Activated CD8-positive, alpha-beta memory T cell treated with anti-CD3 and anti-CD28 coated beads for 48 hours (primary cell): ENCODE results near the gene STBD1.
"Not testable (repeated sequence)": the region's sequence is repeated elsewhere in the genome, so short reads cannot be mapped to it uniquely, and the experiment has no call there.

Experiments
- DNase-seq, 3 experiments: peaks; one replicate each; pipeline ENCODE4 v3.0.0-alpha.2; 2020; ENCODE audit warnings: low read depth in 2 of 3, low spot score in 2 of 3

The STBD1 gene

DNA sequence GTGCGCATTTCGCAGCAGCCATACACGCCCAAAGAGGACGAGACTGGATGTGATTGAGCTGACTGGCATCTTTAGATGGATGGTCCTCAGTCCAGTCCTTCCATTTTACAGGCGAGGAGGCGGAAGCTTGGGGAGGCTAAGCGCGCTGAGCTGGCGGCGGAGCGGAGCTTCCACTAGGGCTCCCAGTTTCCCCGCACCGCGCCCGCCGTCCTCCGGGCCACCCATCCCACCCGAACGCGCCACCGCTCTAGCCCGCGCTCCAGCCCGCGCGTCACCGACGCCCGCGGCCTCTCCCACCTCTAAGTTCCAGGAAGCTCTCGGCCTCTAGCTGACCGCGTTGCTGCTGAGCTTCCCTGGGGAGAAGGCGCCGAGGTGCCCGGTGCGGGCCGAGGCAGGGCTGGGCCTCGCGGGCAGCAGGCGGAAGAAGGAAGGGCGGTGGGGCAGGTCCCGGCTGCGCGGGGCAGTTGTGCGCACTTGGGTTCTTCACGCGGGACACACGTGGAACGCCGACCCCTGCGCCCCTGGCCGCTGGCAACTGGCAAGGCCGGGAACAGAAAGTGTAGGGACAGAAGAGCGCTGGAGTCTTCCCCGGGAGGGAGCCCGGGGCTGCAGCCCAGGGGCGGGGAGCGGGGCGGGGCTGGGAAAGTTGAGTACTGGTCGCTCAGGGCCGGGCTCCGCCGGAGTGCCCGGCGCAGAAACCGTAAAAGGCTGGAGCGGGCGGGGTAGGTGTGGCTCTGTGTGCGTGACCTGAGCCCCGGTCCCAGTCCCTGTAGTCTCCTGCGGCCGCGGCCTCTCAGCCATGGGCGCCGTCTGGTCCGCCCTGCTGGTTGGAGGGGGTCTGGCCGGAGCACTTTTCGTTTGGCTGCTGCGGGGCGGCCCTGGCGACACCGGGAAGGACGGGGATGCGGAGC lies at the start of gene STBD1:
Gene STBD1, plus strand, starts transcription at position 763 of the 911 bp plus-strand sequence. Its CDS starts 37 bp downstream, at position 800.
- peak in 2 of 3 experiments; percentile 5 to 7 for DNase-seq

- no peak for DNase-seq
Measured at GRCh38 chr4:76256968-76257367, 49.6 kb upstream of the STBD1 start.

DNA sequence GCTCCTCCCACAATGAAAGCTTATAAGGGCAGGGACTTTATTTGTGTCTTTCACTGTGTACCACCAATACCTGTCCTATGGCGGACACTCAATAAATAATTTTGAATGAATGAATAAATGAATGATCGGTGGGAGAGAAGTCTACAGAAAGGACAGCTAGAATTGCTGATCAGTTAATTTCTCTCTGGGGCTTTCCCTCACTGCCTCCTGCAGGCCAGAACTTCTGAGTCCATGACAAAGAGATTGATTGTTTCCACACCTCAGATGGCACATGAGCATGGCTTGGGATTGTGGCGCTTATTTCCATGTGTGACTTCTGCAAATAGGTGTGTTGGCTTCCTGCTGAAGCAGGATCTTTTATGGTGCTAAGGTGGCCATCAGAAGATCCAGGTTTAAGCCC lies 48.7 kb upstream of the STBD1 start:
- no peak for DNase-seq

DNA sequence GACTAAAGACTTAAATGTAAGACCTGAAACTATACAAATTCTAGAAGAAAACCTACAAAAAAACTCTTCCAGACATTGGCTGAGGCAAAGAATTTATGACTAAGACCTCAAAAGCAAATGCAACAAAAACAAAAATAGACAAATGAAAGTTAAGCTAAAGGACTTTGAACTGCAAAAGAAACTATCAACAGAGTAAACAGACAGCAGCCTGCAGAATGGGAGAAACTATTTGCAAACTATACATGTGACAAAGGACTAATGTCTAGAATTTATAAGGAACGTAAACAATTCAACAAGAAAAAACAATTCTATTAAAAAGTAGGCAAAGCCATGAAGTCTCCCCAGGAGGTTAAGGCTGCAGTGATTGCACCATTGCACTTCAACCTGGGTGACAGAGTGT lies 46.0 kb upstream of the STBD1 start:
- no peak for DNase-seq

- no peak for DNase-seq
Measured at GRCh38 chr4:76265631-76266218, 40.8 kb upstream of the STBD1 start.

- DNase-seq = no peak
Measured at GRCh38 chr4:76266627-76267026, 39.9 kb upstream of the STBD1 start.

- no peak for DNase-seq
Measured at GRCh38 chr4:76267811-76268210, 38.7 kb upstream of the STBD1 start.

DNA sequence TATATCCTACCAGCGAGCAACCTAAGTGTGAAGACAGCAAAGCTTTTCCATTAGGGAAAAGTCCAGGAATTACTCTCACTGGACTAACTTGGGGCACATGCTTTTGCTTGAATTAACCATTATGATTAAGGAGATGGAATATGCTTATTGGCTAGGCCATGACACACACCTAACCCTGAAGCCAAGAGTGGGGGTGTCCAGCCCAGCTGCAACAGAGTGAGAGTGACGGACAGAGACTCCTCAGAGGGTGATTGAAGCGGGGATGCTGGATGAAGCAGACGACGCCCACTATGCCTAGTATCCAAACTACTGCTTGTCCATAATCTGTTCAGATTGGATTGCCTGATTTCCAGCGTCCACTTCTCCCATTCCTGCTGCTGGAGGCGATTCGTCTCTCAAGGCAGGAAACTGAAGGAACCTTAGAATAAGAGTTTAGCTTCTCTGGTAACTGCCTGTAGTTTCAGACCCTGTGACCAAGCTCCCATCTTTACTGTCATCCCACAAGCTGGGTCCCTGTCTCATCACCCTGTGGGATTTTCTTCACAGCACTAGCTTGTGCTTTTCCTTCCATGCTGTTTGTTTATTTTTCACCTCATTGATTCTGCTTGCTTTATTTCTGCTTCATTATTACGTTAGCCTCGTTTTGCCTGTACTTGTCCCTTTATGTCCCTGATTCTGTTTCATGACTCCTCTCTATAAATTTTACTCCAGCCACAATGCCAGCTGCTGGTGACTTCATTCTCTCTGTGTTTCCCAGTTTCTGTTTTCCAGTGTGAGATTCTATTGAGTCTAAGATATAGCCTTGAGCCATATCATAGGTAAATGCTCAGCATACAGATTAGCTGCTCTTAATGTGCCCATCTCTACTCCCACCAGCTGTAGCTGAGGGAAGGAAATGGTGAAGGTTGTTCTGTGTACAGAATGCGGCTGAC lies 36.0 kb upstream of the STBD1 start:
- no peak for DNase-seq

GRCh38 chr4:76271248-76271647 lies 35.3 kb upstream of the STBD1 start:
- no peak for DNase-seq

DNA sequence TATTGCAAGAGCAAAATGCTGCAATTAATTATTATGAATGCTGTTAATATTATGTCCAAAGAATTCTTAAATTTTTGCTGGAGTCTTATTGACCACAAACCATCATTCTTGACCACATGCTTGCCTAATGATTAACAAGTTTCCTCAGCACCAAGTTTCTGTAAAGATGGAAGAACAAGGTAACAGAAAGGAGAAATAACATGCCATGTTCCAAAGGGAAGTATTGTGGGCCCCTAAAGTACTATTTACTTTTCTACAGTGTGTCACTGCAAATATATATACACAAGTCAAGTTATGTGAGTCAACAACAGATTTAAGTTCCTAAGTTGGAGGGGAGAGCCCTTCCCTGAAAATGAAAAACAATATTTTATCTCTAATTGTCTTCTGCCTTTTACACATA lies 34.5 kb upstream of the STBD1 start:
- no peak for DNase-seq

- no peak for DNase-seq
Measured at GRCh38 chr4:76272582-76272981, 34.0 kb upstream of the STBD1 start.

DNA sequence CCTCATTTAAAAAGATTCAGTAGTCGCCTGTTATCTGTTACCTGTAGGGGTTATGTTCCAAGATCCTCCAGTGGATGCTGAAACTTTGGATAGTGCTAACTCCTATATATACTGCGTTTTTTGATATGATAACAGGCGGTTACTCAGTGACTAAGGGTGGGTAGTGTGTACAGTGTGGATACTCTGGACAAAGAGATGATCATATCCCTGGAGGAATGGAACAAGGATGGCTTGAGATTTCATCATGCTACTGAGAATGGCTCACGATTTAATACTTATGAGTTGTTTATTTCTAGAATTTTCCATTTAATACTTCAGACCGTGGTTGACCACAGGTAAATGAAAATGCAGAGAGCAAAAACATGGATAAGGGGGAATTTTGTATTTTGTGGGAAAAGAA lies 33.5 kb upstream of the STBD1 start:
- no peak for DNase-seq

GRCh38 chr4:76275486-76276124 lies 30.9 kb upstream of the STBD1 start:
- no peak for DNase-seq

DNA sequence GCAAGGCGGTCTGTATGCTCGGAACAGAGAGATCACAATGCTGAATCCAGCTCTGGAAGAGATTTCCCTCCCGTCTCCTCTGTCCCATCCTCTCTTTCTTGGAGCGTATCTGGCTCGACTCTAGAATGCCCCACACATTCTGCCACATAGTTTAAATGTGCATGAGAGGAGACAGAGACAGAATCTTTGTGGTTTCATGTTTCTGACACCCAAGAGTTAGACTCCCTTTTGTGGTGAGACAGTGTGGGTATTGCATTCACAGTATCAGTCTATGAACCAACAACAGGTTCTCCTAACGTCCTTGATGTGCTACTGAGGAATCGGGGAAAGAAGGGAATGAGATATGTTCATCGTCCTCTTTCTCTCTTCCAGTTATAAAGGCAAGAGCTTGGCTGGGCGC lies 29.7 kb upstream of the STBD1 start:
- DNase-seq = no peak

GRCh38 chr4:76277667-76278066 lies 28.9 kb upstream of the STBD1 start:
- no peak for DNase-seq

DNA sequence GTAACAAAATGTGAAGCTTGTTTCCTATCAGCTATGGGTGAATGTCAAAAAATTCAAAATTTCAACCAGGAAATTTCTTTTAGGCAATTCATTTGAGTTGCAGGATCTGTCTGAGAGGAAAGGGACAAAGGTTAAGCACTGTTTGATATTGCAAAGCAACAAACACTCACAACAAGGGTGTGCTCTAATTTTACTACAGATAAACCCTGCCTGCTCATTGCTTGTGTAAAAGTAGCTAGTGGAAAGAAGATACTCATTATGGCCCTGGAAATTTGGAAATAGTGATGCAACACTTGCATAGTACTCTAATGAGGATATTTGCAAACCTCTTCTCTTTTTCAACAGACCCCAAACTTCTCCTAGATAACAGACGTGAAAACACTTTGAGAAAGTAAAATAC lies 27.9 kb upstream of the STBD1 start:
- no peak for DNase-seq

GRCh38 chr4:76279462-76279861 lies 27.1 kb upstream of the STBD1 start:
- DNase-seq = no peak

DNA sequence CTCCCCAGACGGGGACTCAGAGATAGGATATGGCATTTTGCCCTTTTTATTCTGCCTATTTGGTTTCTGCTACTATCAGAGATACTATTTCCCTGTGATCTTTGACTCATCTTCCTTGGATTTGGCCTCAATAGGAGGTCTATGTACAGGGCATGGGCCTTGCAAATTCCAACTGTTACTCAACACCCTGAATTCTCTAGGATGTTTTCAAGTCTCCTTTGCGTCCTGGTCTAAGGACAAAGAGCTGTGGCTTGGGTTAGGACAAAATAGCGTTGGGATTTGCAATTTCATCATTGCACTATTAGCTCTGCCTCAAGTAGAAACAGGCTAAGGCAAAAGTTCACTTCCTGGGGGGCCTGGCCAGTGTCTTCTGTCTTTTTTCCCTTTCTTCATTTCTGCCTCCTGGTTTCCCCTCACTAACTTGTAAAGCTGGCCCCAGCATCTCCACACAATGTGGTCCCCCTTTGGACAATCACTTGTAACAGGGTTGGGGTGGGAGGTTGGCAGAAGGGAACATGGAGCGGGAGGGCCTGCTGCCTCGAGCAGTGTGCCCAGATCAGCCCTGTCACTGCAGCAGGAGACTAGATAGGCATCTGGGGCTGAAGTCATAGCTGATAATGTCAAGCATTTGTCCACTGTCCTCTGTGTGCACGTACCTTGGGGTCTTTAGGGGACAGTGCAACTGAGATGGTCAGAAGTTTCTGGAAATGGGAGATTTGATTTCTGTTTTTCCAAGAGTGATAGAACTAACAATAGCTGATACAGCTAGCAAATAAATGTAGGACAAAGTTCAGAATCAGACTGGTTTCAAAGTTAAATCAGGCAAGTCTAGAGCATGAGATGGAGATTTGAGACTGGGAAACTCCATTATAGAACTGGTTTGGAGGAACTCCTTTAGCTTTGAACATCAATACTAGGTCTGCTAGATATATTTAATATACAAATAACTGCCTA lies 25.8 kb upstream of the STBD1 start:
- DNase-seq = no peak

DNA sequence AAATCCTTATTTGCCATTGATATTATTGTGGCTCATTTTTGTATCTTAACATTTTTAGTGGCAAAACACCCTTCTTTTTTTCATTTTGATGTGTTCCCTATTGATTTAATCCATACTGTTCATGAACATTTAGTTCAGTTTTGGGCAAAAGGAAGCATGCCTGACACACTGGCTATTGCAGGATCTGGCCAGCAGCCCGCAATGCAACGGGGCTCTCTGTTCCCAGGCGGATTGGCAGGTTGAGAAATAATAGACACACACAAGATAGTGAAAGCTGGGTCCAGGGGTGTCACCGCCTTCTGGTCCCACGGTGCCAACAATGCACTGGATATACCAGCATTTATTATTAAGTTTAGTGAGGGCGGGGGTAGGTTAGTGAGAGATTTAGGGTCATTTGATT lies 24.9 kb upstream of the STBD1 start:
- not testable (repeated sequence) for DNase-seq
